CD4-positive, alpha-beta T cell treated with Interleukin-4 for 1 hour (primary cell): ENCODE data around the gene KLHL14.

Experiments used
- DNase-seq, 2 donors: peaks; one replicate each; pipeline ENCODE4 v3.0.0-alpha.2; 2020 to 2022

KLHL14 gene

DNA sequence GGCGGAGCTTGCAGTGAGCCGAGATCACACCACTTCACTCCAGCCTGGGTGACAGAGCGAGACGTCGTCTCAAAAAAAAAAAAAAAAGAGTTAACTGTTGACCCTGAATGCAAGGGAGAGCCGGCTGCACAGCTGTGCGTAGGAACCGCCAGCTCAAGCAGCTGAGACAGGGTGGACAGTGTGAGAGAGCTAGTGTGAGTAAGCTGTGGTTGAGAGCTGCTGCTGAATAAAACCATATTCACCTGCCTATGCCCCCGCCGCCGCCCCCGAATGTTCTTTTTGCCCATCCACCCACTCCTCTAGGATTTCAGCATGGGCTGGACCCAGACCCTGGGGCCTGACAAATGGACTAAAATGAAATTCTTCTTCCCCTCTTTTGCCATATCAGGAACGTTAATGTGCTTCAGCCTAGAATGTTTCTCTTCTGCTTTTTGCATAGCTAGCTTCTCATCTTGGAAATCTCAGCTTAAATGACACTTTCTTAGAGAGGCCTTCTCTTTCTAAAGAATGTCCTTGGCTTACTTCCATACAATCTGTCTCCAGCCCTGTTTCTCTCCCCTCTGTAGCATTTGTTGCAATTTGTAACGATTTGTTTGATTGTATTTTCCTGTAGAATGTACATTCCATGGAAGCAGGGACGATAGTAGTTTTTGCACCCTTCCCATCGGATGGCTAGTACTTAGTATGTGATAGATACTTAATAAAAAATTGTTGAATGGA, 142.7 kb downstream of the KLHL14 start:
- DNase-seq: no peak

DNA sequence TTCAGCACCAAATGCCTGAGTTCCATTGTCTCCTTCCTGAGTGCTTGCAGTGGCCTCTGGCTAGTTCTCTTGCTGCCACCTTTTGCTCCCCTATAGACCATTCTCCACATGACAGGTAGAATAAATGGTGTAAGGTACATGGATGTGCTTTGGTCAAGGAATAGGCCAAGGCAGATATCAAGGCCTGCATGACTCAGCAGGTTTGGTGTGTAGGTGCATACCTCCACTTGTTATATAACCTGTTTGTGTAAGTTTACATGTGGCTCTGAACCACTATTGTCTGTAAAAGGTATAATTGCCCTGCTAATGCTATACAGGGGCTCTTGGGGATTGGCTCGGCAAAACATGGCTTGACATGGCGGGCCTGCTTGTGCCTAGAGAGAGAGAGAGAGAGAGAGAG, 143.5 kb downstream of the KLHL14 start:
- DNase-seq: no peak

DNA sequence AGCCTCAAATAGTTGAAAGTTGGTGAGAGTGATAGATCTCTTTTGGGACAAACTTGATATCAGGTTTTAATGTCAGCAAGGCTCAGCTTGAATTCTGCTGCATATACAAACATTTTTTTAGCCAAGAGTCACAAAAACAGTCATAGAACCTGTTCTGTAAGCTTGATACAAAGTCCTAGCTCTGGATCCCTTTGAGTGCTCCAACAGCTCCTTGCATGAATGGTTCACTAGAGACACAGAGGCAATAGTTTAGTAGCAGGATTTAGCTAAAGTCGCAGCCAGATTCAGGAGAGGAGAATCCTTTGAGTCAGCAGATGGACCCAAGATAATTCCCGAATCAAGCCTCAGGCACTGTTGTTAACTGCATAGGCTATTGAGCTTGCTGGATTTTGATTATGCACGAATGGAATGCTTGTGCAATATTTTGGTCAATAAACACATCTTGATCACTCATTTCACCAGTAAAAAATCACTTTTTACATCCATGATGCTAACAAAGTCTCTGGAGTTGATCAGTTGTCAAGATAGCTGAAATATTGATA, 148.6 kb downstream of the KLHL14 start:
- DNase-seq: no peak

DNA sequence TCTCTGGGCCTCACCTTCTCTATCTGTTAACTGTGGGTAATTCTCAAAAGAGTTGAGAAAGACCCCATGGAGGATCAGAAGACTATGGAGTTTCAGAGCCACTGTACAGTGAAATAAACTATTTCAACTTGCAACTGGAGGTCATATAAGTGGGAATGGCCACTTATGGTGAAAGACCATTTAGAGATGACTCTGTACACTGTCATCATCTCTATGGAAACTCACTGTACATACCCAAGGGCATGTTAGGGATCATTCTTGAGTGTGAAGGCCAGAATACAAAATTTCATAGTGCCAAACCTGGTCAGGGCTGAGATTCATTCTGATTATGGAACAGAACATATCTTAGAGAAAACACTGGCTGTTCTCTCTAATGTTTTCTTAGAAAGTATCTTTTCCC, 149.3 kb downstream of the KLHL14 start:
- DNase-seq: no peak
